ENCODE measurements around the gene NRAP. TPM values are rescaled to one million over a fixed set of nuclear protein-coding genes. Genes with fewer than 3 reads are reported as not detected.

Gene NRAP
- total RNA-seq, 4 donors from 2014 or later = 0.05 to 0.13 (median 0.13) TPM; not detected in 1

GRCh38 chr10:113549856-113550255 lies 114.0 kb downstream of the NRAP start:
- H3K4me3 ChIP-seq (ENCODE audit: low read depth, poor library complexity, severe bottlenecking) = no peak overlapping the region
- no peak for DNase-seq (ENCODE audit: low spot score in 2 of 2)
- WGBS, 2 donors = 87 to 92% methylated on average over 6 of the region's 6 CpGs
- TF ChIP-seq POLR2A (IDR thresholded peaks at IDR 0.05) = no peak
- no peak for TF ChIP-seq CTCF (IDR thresholded peaks at IDR 0.05)
- intact Hi-C loops (cut with DNase I; ENCODE audit: low total_unique reads) = no loop called here

DNA sequence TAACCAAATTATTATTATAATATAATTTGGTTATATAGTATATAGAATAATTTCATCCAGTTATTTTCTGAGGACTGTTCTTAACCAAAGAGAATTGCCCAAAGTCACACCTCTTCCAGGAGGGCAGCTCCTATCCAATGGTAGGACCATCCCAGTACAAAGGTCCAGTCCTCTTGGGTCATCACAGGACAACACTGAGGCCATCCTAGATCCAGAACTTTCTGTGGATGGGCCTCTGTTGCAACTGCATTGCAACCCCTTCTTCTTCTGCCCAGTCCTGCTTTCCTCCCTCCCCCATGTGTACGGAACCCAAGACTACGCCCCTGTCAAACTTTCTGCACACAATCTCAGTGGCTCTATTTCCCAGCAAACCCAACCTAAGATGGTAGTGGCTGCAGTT lies 116.4 kb downstream of the NRAP start:
- 94 to 98% methylated on average over 2 of the region's 2 CpGs for WGBS, 2 donors
- TF ChIP-seq CTCF (IDR thresholded peaks at IDR 0.05) (no peak), POLR2A (IDR thresholded peaks at IDR 0.05) (no peak)
- intact Hi-C loops (cut with DNase I; ENCODE audit: low total_unique reads) = no loop called here
- H3K4me3 ChIP-seq (ENCODE audit: low read depth, poor library complexity, severe bottlenecking) = no peak overlapping the region
- DNase-seq (ENCODE audit: low spot score in 2 of 2) = no peak

DNA sequence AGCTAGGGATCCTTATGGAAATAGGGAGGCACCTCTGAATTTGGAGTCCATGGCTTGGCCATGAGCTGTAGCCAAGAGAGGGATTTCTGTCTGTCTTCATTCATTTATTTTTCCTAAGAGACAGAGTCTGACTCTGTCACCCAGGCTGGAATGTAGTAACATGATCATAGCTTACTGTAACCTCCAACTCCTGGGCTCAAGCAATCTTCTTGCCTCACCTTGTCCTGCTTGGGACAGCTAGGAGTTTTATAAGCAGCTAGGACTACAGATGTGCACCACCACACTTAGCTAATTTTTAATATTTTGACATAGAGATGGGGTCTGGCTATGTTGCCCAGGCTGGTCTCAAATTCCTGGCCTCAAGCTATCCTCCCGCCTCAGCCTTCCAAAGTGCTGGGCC lies 119.4 kb downstream of the NRAP start:
- TF ChIP-seq CTCF (IDR thresholded peaks at IDR 0.05) (no peak), POLR2A (IDR thresholded peaks at IDR 0.05) (no peak)
- no peak for DNase-seq (ENCODE audit: low spot score in 2 of 2)
- 94 to 100% methylated on average over 1 of the region's 1 CpG for WGBS, 2 donors
- no peak overlapping the region for H3K4me3 ChIP-seq (ENCODE audit: low read depth, poor library complexity, severe bottlenecking)
- intact Hi-C loops (cut with DNase I; ENCODE audit: low total_unique reads) = no loop called here

DNA sequence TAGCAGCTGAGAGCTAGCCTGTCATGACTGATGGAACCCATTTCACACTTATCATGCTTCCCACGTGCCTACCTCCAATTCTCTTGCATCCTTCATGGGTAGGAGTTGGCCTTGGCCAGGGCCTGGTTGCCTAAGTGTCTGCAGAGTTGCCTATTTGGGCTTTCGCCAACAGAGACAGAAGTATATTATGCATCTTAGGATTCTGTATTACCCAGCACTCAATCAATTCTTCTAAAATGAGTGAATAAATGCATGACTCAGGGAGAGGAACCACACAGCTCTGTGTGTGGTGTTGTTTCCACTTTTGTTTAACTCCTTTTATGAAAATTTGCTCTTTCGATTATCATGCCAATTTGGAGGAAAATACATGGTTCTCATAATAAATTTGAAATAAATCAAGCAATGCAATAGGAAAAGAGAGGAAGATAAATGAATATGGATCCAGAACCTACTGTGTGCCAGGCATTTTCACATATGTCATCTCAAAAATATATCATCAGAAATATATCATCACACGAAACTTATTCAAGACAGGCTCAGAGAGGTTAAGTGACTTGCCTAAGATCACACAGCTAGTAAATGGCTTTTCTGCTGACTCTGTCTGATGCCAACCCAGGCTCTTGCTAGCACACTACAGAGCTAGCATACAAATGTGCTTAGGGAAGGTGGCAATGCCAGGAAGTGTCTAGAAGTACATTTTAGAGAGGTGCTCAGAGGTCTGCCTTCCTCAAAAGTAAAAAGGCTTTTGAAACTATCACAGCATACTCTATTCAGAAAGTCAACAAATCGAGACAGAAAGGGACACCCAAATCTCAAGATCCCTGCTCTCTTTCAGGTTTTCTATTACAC lies 120.5 kb downstream of the NRAP start:
- no peak for DNase-seq (ENCODE audit: low spot score in 2 of 2)
- TF ChIP-seq POLR2A (IDR thresholded peaks at IDR 0.05) (no peak), CTCF (IDR thresholded peaks at IDR 0.05) (no peak)
- no peak overlapping the region for H3K4me3 ChIP-seq (ENCODE audit: low read depth, poor library complexity, severe bottlenecking)
- intact Hi-C loops (cut with DNase I; ENCODE audit: low total_unique reads) = no loop called here
- WGBS, 2 donors = 85 to 86% methylated on average over 5 of the region's 5 CpGs

DNA sequence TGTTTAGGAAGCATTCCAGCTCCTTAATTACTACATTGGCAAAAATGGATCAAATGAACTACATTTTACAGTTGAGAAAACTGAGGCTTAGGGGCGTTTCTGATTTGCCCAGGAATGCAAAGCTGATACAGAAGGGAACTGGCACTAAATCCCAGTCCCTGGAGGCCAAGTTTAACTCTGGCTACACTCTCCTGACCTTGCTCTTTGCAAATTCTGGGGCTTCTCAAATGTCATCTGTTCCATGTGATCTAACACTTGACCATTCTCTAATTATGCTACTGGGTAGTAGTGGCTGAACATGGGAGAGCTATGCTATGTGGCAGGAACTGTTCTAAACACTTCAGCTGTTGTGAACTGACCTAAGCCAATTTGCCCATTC lies 122.3 kb downstream of the NRAP start:
- TF ChIP-seq POLR2A (IDR thresholded peaks at IDR 0.05) (no peak), CTCF (IDR thresholded peaks at IDR 0.05) (no peak)
- intact Hi-C loops (cut with DNase I; ENCODE audit: low total_unique reads) = no loop called here
- no peak overlapping the region for H3K4me3 ChIP-seq (ENCODE audit: low read depth, poor library complexity, severe bottlenecking)
- no peak for DNase-seq (ENCODE audit: low spot score in 2 of 2)
- 68 to 77% methylated on average over 1 of the region's 1 CpG for WGBS, 2 donors
